ENCODE measurements around the gene ARHGAP26.

Gene ARHGAP26

DNA sequence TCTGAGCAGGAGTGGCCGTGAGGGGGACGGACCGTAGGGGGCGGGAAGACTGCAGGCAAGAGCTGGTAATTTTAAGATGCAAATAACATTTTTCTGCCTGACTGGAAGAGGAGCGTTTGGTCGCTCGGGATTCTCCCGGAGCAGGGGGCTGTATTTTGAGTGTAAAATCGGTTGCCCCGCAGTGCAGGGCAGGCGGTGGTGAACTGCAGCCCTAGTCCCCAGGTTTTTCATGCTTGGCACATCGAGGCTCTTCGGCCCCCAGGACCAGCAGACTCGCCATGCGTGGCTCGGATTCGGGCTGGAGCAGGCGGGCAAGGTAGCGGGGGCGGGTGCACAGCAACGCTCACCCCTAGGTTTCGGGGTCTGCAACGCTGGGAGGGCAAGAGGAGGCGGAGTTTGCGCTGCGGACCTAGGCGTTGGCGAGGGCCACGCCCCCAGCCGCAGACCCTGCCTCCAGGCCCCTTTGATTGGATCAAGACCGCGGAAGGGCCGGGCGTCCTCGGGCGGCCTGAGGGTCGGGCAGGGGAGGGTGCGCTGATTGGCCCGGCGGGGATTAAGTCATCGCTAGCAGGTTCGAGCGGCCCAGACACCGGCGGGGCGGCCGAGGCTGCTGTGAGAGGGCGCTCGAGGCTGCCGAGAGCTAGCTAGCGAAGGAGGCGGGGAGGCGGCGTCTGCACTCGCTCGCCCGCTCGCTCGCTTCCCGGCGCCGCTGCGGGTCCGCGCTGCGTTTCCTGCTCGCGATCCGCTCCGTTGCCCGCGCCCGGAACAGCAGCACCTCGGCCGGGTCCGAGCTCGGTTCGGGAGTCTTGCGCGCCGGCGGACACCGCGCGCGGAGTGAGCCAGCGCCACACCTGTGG is at the start of gene ARHGAP26:
Gene ARHGAP26, plus strand, starts transcription at position 585 of the 857 bp plus-strand sequence. CDS start 385 bp downstream, outside the sequence.
- FAIRE-seq, result peak; percentile 29

GRCh38 chr5:142720641-142721271 is 49.4 kb upstream of the ARHGAP26 start:
- FAIRE-seq, result no peak

- FAIRE-seq, result no peak
Observed at GRCh38 chr5:142722146-142722545, 48.0 kb upstream of the ARHGAP26 start.

DNA sequence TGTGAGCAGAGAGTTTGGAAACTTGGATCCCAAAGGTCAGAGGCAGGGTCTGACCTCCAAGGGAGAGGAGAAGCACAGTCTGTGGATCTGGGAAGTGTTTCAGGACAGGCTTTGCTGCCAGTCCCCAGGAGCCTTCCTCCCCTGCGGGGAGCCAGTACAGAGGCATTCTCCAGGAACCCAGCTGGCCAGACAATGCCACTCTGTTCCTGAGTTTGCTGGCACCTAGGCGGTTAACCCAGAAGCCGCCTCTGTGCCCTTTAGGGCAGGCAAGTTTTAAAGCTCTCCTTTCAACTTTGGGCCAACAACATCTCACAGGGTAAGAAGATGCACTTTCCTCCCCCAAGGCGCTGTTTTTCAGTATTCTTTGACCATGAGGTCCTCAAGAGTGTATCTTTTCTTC is 47.3 kb upstream of the ARHGAP26 start:
- no peak for FAIRE-seq

DNA sequence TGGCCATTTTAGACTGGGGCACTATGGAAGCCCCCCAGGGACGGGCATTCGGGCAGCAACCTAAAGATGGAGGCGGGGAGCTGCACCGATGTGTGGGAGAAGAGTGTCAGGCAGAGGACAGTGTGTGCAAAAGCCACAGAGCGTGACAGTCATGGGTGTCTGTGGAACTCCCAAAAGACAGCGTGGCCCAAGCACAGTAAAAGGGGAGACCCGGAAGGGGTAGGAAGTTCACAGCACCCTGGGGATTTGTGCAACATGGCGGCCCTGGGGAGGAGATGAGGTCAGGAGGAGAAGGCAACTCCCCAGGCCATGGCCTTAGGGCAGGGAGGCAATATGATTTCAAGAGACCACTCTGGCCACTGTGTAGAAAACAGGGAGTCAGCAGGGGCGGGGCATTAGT is 45.4 kb upstream of the ARHGAP26 start:
- no peak for FAIRE-seq

- no peak for FAIRE-seq
Observed at GRCh38 chr5:142725231-142726187, 44.7 kb upstream of the ARHGAP26 start.

DNA sequence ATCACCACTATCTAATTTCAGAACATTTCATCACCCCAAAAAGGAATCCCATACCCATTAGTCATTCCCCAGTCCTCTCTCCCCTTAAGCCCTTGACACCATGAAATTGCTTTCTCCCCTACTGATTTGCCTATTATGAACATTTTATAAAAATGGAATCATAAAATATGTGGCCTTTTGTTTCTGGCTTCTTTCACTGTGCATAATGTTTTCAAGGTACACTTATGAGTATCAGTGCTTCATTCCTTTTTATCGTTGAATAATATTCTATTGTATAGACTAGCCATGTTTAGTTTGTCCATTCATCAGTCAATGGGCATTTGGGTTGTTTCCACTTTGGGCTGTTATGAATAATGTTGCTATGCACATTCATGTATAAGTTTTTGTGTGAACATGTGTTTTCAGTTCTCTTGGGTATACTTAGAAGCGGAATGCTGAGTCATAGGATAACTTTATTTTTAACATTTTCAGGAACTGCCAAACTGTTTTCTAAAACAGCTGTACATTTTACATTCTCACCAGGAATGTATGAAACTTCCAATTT is 43.9 kb upstream of the ARHGAP26 start:
- no peak for FAIRE-seq

DNA sequence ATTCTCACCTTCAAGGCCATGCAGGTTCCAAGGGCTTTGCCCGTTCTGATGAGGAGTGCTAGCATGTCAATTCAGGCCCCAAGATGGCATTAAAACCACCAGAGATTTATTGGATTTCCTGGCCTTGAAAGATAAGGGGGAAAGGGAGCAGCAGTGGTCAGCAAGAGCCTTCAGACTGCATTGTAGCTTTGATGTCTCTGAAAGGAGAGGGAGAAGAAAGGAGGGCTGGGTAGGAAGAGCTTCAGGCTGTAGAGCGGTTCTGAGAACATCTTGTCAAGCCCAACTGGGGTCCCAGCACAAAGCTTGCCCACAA is 42.5 kb upstream of the ARHGAP26 start:
- FAIRE-seq, result no peak

DNA sequence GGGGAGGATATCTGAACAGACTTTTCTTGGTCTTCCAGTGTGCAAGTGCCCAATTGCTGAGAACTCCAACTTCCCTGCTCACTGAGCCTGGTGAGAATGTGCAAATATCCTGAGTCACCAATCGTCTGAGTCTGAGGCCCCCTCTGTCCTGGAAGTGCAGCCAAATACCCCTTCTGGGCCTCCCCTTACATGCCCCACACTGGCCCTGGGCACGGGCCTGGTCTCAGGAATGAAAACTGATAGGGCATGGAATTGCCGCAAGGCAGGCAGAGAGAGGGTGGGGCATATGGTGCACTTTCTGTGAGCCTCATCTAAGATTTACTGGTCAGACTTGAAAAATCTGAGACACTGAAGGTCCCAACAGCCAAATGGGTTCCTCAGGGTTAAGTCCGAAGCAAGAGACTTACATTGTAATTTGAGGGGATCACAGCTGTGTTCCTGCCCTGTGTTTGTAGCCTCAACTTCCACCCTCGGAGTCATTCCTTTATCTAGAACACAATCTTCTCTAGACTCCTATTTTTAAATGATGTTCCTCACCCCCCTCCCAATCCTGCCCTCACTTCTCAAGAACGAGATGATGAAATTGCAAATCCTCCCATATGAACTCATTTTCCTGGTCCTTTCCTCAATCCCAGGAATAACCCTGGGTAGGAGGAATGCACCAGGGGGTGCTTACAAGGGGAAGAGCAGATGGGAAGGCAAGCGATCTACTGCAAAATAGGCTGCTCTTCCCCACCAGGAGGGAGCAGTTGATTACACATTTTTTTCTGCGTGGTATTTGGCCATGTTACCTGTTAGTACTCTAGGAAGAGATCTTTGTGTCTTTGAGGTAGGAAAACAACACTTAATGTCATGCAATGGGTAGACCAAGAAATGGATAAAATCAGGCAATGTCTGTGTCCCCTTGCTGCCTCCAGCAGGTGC is 34.6 kb upstream of the ARHGAP26 start:
- FAIRE-seq, result no peak

GRCh38 chr5:142736247-142736632 is 33.9 kb upstream of the ARHGAP26 start:
- FAIRE-seq, result no peak

DNA sequence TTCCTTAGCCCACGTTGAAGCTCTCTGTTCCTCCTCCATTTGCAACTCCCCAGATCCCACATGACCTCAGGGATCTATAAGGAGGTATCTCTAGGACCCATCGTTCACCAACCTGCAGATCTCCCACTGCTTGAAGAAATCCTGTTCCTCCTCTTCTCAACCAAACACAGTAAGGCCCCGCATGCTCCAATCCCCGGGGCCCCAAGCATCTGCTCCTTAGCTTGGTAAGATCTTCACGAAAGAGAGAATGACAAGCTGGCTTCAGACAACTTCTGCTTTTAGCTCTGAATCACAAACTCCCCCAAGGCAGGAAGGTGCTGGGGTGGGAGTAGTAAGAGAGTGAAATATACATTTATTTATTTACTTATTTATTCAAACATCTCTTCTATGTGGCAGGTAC is 33.0 kb upstream of the ARHGAP26 start:
- no peak for FAIRE-seq

- no peak for FAIRE-seq
Observed at GRCh38 chr5:142740474-142741242, 29.5 kb upstream of the ARHGAP26 start.

DNA sequence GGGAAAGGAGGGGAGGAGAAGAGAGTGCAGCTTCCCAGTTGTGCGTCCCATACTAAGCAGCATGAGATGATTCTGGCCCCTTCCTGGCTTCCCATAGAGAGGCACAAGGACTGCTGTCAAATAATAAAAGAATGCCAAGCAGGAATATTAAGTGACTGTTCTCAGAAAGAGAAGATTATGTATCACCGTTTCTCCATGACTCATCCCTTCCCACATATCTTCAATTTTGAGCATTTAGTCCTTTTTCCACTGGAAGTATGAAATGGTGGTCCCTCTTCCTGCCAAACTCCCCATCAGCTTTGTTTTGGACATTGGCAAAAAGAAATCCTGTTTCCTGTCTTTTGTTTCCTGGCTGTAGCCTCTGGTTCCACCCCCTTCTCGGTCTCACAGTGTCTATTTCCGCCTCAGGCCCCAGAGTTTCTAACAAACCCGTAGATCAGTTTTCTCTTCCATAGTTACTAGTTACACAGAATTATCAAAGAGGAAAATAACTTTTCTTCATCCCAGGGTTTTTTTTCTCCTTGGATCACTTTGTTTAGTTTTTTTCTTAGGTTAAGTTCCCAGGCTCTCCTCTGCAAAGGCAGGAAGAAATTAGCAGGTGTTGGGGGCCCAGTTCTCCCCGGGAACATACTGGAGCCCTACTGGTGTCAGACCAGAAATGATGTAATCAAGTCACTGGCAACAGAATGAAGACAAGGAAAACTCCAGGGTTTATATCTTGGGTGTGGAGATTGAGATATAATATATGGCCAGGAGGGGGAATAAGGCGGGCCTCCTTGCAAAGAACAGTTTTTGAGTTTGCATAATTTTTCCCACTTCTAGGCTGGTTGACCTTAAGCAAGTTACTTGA is 26.4 kb upstream of the ARHGAP26 start:
- no peak for FAIRE-seq

GRCh38 chr5:142745268-142745667 is 24.9 kb upstream of the ARHGAP26 start:
- no peak for FAIRE-seq

DNA sequence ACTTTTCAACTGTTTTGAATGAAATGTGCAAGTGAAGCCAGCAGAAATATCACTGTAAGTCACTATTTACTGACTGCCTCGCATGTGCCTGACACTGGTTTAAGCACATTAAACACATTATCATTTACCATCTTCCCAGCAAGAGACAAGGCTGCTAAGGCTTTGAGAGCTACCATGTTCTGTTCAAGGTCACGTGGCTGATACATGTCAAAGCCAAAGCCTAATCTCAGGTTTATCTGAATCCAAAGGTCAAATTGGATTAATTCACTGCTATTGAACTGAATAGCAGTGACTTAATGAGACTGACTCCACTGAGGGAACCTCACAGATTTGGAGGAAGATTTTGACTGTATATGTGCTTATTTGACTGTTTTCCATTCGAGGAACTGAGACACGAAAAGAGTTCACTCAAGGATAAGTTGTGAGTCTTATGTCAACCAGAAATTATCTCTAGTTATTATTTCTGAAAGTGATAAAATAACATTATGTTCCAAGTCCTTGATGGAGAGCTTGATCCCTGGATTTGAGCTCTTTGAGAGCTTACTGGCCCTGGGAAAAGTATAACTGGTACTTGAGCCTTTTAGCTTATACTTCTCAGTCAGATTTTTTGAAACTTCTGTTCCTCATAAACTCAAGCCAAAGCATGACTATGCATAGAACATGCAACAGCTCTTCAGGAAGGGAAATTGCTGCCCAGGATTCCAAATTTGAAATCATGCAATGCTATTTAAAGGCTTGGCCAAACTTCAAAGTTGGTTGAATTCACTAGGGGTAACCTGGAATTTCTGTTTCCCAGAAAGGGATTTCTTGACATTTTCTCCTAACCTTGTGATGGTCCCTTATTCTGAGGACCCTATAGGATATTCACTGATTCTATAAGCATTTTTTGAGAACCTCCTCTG is 23.4 kb upstream of the ARHGAP26 start:
- no peak for FAIRE-seq

GRCh38 chr5:142748132-142748531 is 22.0 kb upstream of the ARHGAP26 start:
- FAIRE-seq, result no peak

GRCh38 chr5:142748568-142749249 is 21.5 kb upstream of the ARHGAP26 start:
- no peak for FAIRE-seq

DNA sequence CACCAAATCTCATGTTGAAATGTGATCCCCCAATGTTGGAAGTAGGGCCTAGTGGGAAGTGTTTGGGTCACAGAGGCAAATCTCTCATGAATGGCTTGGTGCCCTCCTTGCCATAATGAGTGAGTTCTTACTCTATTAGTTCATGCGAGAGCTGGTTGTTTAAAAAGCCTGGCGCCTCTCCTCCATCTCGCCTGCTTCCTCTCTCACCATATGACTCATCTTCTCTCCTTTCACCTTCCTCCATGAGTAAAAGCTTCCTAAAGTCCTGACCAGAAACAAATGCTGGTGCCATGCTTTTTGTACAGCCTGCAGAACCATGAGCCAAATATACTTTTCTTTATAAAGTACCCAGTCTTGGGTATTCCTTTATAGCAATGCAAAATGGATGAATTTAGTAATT is 20.9 kb upstream of the ARHGAP26 start:
- FAIRE-seq, result no peak

Data from TTC549 (cell line).